ENCODE results near the gene DICER1.

DNA sequence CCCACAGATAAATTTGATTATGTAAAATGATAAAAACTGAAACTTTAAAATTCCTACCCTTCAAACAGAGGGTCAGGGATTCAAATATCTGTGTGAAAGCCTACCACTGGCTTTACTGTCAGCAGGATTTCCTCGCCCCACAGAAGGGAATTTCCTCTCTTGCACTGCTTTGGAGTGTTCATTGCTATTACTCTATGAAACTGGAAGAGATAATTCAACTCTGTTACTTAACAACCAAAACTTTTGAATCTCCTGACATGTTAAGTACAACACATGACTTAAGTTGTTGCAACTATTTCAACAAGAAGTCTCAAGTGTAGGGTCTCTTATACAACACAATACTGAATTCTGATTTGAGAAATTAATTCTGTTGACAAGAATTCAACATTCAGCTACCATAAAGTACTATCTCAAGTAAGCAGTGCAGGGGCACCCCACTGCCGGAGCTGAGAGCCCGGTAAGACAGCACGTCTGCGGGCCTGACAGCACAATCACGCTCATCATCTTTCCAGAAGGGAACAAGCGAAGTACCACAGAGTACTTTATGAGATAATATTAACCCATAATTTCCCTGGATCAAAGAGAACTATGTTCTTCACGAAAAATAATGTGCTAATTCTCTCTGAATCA, 22.9 kb downstream of the DICER1 start:
- TF ChIP-seq, protein P1, sequence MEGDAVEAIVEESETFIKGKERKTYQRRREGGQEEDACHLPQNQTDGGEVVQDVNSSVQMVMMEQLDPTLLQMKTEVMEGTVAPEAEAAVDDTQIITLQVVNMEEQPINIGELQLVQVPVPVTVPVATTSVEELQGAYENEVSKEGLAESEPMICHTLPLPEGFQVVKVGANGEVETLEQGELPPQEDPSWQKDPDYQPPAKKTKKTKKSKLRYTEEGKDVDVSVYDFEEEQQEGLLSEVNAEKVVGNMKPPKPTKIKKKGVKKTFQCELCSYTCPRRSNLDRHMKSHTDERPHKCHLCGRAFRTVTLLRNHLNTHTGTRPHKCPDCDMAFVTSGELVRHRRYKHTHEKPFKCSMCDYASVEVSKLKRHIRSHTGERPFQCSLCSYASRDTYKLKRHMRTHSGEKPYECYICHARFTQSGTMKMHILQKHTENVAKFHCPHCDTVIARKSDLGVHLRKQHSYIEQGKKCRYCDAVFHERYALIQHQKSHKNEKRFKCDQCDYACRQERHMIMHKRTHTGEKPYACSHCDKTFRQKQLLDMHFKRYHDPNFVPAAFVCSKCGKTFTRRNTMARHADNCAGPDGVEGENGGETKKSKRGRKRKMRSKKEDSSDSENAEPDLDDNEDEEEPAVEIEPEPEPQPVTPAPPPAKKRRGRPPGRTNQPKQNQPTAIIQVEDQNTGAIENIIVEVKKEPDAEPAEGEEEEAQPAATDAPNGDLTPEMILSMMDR (IDR thresholded peaks at IDR 0.05; ENCODE audit: low read depth, low read length, poor library complexity, severe bottlenecking): no peak
- no peak for TF ChIP-seq EZH2phosphoT487 (IDR thresholded peaks at IDR 0.05; ENCODE audit: borderline replicate concordance, low read length)

Measured in DOHH2 (cell line).